ENCODE measurements around the gene GSTM4. TPM values are rescaled to one million over a fixed set of nuclear protein-coding genes. Genes with fewer than 3 reads are reported as not detected.

Gene GSTM4
- total and polyA plus RNA-seq, 9 of the 15 experiments (the other 6 are each of a cell fraction or from before 2014, with no cell fraction given) = 18.8 to 53.4 (median 38.8) TPM

DNA sequence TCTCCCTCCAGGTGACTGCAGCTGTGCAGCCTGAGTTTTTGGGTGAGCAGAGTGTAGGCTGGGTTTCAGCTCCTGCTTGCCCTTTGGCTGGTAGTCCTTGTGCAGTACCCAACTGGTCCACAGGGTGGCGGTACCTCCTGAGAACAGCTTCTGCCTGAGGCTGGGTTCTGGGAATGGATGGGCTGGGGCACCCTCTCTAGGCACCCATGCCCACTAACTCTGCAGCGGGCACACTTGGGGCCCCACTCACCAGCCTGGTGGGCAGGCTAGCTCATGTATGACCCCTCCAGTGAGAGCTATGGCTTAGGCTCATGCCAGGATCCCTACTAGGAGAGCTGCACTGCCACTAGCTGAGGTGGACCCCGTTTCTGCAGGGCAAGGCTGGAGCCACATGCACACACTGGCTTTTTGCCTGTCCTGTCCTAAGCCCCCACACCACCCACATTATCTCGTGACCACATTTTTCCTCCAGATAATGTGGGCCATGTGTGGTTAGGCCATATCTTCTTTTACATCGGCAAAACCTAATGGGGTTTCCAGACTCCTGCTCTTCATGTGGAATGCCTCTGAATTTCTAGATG is 15.5 kb upstream of the GSTM4 start (continued):
- TF ChIP-seq ZNF121 (CRISPR knock-in tag; conservative IDR thresholded peaks at IDR 0.05) (no peak), FIP1L1 (IDR thresholded peaks at IDR 0.05; ENCODE audit: low read depth, low read length, poor library complexity, severe bottlenecking) (no peak), ILK (tag; IDR thresholded peaks at IDR 0.05; ENCODE audit: borderline replicate concordance, low read depth) (no peak), MAFF (IDR thresholded peaks at IDR 0.05; ENCODE audit: low read length) (no peak), XRCC5 (IDR thresholded peaks at IDR 0.05; ENCODE audit: low read depth, low read length) (0 out of 2 replicates have a peak, but pooled peaks have one; percentile 82), ZNF512 (tag; IDR thresholded peaks at IDR 0.05) (no peak), NBN (IDR thresholded peaks at IDR 0.05; ENCODE audit: low read depth) (no peak; the same call in 1 of the 2 replicates), ZNF445 (CRISPR knock-in tag; IDR thresholded peaks at IDR 0.05; ENCODE audit: low read depth) (no peak), SRSF9 (IDR thresholded peaks at IDR 0.05; ENCODE audit: borderline replicate concordance, low read depth, low read length) (no peak), MEF2D (tag; conservative IDR thresholded peaks at IDR 0.05; ENCODE audit: low read depth) (0 out of 2 replicates have a peak, but pooled peaks have one; percentile 31), POLR3G (IDR thresholded peaks at IDR 0.05; ENCODE audit: extremely low read depth, insufficient read length, insufficient replicate concordance) (no peak), MLX (CRISPR knock-in tag; conservative IDR thresholded peaks at IDR 0.05) (no peak)
- TF ChIP-seq, protein P1, sequence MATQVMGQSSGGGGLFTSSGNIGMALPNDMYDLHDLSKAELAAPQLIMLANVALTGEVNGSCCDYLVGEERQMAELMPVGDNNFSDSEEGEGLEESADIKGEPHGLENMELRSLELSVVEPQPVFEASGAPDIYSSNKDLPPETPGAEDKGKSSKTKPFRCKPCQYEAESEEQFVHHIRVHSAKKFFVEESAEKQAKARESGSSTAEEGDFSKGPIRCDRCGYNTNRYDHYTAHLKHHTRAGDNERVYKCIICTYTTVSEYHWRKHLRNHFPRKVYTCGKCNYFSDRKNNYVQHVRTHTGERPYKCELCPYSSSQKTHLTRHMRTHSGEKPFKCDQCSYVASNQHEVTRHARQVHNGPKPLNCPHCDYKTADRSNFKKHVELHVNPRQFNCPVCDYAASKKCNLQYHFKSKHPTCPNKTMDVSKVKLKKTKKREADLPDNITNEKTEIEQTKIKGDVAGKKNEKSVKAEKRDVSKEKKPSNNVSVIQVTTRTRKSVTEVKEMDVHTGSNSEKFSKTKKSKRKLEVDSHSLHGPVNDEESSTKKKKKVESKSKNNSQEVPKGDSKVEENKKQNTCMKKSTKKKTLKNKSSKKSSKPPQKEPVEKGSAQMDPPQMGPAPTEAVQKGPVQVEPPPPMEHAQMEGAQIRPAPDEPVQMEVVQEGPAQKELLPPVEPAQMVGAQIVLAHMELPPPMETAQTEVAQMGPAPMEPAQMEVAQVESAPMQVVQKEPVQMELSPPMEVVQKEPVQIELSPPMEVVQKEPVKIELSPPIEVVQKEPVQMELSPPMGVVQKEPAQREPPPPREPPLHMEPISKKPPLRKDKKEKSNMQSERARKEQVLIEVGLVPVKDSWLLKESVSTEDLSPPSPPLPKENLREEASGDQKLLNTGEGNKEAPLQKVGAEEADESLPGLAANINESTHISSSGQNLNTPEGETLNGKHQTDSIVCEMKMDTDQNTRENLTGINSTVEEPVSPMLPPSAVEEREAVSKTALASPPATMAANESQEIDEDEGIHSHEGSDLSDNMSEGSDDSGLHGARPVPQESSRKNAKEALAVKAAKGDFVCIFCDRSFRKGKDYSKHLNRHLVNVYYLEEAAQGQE (IDR thresholded peaks at IDR 0.05; ENCODE audit: borderline replicate concordance) = peak; percentile 70
- TF ChIP-seq, protein P1 (CRISPR knock-in tag; IDR thresholded peaks at IDR 0.05; ENCODE audit: low read depth) = 0 out of 2 replicates have a peak, but pooled peaks have one; percentile 61
- TF ChIP-seq, protein P2, sequence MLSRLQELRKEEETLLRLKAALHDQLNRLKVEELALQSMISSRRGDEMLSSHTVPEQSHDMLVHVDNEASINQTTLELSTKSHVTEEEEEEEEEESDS (CRISPR knock-in tag; IDR thresholded peaks at IDR 0.05) = no peak

Measured in K562 (cell line).